ENCODE measurements around the gene DENND1B.
A peak's percentile ranks its signal among the peaks of the same experiment; 100 is the strongest.

Gene DENND1B

DNA sequence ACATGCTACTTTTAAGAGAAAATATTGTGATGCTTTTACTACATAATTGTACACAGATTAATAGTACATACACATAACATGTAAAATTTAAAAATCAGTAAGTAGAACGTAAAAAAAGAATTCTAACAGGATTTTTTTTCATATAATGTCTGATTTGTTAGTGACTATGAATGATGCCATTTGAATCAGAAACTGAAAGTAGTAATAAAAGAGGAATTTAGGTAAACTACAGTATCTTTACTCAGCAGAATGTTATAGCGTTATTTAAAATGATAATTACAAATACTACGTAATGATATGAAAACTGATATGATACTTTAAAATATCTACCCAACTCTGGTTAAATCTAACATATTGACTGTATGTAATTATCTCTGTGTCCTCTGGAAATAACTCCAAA is 116.1 kb downstream of the DENND1B start:
- no peaks in the 10 kb centered on the region for H3K9me3 ChIP-seq (ENCODE audit: insufficient read depth, low read length)
- H2AFZ ChIP-seq (ENCODE audit: low read depth, low read length), result no peak overlapping the region
- H3K27me3 ChIP-seq (ENCODE audit: low read depth, low read length), result no peaks in the 10 kb centered on the region
- H3K27ac ChIP-seq (ENCODE audit: low read length), result no peak overlapping the region
- no peak overlapping the region for H3K4me3 ChIP-seq (ENCODE audit: low read length)
- no peaks in the 10 kb centered on the region for H3K79me2 ChIP-seq (ENCODE audit: low read length)
- H3K4me2 ChIP-seq (ENCODE audit: low read length), result peak overlapping the region; percentile 42
- no peak overlapping the region for H3K9ac ChIP-seq (ENCODE audit: low read length)
- H3K36me3 ChIP-seq (replicated peaks; ENCODE audit: low read depth, low read length), result peaks cover 13% of the 10 kb centered on the region
- H4K20me1 ChIP-seq (ENCODE audit: insufficient read depth, low read length), result peaks cover 14% of the 10 kb centered on the region
- no peak for TF ChIP-seq EZH2phosphoT487 (IDR thresholded peaks at IDR 0.05; ENCODE audit: low read depth)
- TF ChIP-seq, protein P1, sequence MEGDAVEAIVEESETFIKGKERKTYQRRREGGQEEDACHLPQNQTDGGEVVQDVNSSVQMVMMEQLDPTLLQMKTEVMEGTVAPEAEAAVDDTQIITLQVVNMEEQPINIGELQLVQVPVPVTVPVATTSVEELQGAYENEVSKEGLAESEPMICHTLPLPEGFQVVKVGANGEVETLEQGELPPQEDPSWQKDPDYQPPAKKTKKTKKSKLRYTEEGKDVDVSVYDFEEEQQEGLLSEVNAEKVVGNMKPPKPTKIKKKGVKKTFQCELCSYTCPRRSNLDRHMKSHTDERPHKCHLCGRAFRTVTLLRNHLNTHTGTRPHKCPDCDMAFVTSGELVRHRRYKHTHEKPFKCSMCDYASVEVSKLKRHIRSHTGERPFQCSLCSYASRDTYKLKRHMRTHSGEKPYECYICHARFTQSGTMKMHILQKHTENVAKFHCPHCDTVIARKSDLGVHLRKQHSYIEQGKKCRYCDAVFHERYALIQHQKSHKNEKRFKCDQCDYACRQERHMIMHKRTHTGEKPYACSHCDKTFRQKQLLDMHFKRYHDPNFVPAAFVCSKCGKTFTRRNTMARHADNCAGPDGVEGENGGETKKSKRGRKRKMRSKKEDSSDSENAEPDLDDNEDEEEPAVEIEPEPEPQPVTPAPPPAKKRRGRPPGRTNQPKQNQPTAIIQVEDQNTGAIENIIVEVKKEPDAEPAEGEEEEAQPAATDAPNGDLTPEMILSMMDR (IDR thresholded peaks at IDR 0.05; ENCODE audit: low read depth, low read length), result no peak
- H3K4me1 ChIP-seq (ENCODE audit: low read length), result peaks cover 8% of the 10 kb centered on the region

DNA sequence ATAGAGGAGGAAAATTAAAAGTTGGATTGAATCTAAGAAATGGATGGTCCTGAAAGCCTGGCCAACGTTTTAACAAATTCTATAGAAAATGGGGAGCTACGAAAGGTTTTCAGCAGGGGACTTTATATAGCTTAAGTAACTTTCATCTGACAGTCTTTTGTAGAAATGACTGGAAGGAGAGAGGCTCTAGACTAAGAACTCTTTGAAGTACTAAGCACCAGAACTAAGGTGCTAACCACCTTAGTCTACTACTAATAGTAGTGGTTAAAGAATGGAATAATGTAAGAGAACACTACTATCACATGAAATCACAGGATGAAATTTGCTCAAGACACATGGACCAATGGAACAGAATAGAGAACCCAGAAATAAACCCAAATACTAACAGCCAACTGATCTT is 126.1 kb downstream of the DENND1B start:
- peaks cover 11% of the 10 kb centered on the region for H4K20me1 ChIP-seq (ENCODE audit: insufficient read depth, low read length)
- TF ChIP-seq EZH2phosphoT487 (IDR thresholded peaks at IDR 0.05; ENCODE audit: low read depth), result no peak
- TF ChIP-seq, protein P1 (IDR thresholded peaks at IDR 0.05; ENCODE audit: low read depth, low read length), result no peak
- no peaks in the 10 kb centered on the region for H3K79me2 ChIP-seq (ENCODE audit: low read length)
- H3K36me3 ChIP-seq (replicated peaks; ENCODE audit: low read depth, low read length), result peaks cover 7% of the 10 kb centered on the region
- H3K9me3 ChIP-seq (ENCODE audit: insufficient read depth, low read length), result no peaks in the 10 kb centered on the region
- H3K27me3 ChIP-seq (ENCODE audit: low read depth, low read length), result no peaks in the 10 kb centered on the region
- H3K4me3 ChIP-seq (ENCODE audit: low read length), result no peak overlapping the region
- no peak overlapping the region for H2AFZ ChIP-seq (ENCODE audit: low read depth, low read length)
- no peak overlapping the region for H3K9ac ChIP-seq (ENCODE audit: low read length)
- H3K4me2 ChIP-seq (ENCODE audit: low read length), result no peak overlapping the region
- no peaks in the 10 kb centered on the region for H3K4me1 ChIP-seq (ENCODE audit: low read length)
- H3K27ac ChIP-seq (ENCODE audit: low read length), result no peak overlapping the region

DNA sequence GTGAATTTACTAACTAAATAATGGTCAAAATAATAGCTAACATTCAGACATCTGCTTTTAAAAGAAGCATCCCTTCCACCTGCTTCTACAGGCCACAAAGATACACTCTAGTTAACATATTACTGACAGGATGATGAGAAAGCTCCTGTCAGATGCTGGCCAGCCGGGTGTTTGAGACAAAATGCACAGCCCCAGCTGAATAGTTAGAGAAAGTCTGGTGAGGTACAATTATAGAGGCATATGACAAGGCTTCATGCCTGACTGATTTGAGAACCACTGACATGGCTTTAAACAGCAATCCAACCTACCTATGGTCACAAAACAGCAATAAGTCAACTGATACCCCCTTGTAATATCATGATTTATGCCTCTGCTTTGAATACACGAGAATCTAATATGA is 137.0 kb downstream of the DENND1B start:
- Histone ChIP-seq H3K9ac (ENCODE audit: low read length) (no peak overlapping the region), H3K4me1 (ENCODE audit: low read length) (peaks cover 19% of the 10 kb centered on the region), H4K20me1 (ENCODE audit: insufficient read depth, low read length) (peaks cover 11% of the 10 kb centered on the region), H2AFZ (ENCODE audit: low read depth, low read length) (no peak overlapping the region), H3K36me3 (replicated peaks; ENCODE audit: low read depth, low read length) (peaks cover 25% of the 10 kb centered on the region), H3K4me3 (ENCODE audit: low read length) (no peak overlapping the region), H3K4me2 (ENCODE audit: low read length) (peak overlapping the region; percentile 9; the same call in 1 of the 2 replicates), H3K27me3 (ENCODE audit: low read depth, low read length) (no peaks in the 10 kb centered on the region), H3K27ac (ENCODE audit: low read length) (peak overlapping the region; percentile 31; the same call in 1 of the 2 replicates), H3K9me3 (ENCODE audit: insufficient read depth, low read length) (no peaks in the 10 kb centered on the region), H3K79me2 (ENCODE audit: low read length) (no peaks in the 10 kb centered on the region)
- TF ChIP-seq EZH2phosphoT487 (IDR thresholded peaks at IDR 0.05; ENCODE audit: low read depth), result no peak
- TF ChIP-seq, protein P1 (IDR thresholded peaks at IDR 0.05; ENCODE audit: low read depth, low read length), result no peak

DNA sequence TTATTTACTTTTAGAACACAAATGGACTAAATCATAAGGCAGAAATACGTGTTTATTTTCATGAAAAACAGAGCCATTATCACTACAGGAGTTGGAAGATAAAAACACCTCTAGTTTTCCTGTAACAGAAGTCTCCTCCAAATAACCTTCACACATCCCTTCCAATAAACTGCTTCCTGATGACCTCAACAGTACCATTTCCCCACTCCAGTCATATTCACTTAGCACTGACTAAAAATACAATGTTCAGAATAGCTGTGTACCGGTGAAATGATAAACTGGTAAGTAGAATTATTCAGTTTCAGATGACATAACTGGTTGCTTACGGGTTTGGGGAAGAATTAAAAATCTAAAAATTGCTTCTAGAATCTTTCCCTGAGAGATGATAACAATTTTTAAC is 137.9 kb downstream of the DENND1B start:
- Histone ChIP-seq H3K9ac (ENCODE audit: low read length) (no peak overlapping the region), H3K27ac (ENCODE audit: low read length) (peak overlapping the region; percentile 31; the same call in 1 of the 2 replicates), H2AFZ (ENCODE audit: low read depth, low read length) (no peak overlapping the region), H3K4me1 (ENCODE audit: low read length) (peaks cover 25% of the 10 kb centered on the region), H3K27me3 (ENCODE audit: low read depth, low read length) (no peaks in the 10 kb centered on the region), H3K9me3 (ENCODE audit: insufficient read depth, low read length) (no peaks in the 10 kb centered on the region), H3K36me3 (replicated peaks; ENCODE audit: low read depth, low read length) (peaks cover 26% of the 10 kb centered on the region), H3K4me3 (ENCODE audit: low read length) (no peak overlapping the region), H3K4me2 (ENCODE audit: low read length) (peak overlapping the region; percentile 9; the same call in 1 of the 2 replicates), H3K79me2 (ENCODE audit: low read length) (no peaks in the 10 kb centered on the region), H4K20me1 (ENCODE audit: insufficient read depth, low read length) (peaks cover 11% of the 10 kb centered on the region)
- TF ChIP-seq EZH2phosphoT487 (IDR thresholded peaks at IDR 0.05; ENCODE audit: low read depth), result no peak
- TF ChIP-seq, protein P1 (IDR thresholded peaks at IDR 0.05; ENCODE audit: low read depth, low read length), result no peak

Measured in OCI-LY3 (cell line).